Neural cell (in vitro differentiated cells): ENCODE data around the gene CARS2. TPM values are rescaled to one million over a fixed set of nuclear protein-coding genes. Genes with fewer than 3 reads are reported as not detected.

Experiments
- H2AFZ ChIP-seq: fragments of 200-600, 300-800 bp; sonication (generic), shearing (Covaris generic); 2 replicates; pipeline ENCODE4 v1.6.0; 2014; ENCODE audit warnings: low read depth, mild to moderate bottlenecking, antibody characterized with exemption, low read length, moderate library complexity
- H3F3A ChIP-seq: fragments of 200-600 bp; shearing (Covaris generic); 2 replicates; pipeline ENCODE4 v1.6.1; 2016; ENCODE audit warnings: mild to moderate bottlenecking, moderate library complexity, mixed read lengths, antibody characterized with exemption, low read length; ENCODE audit not compliant: insufficient read depth, poor library complexity, severe bottlenecking
- H3K27ac ChIP-seq: fragments of 200-600, 300-800 bp; sonication (generic), shearing (Covaris generic); 2 replicates; pipeline ENCODE4 v1.5.1; 2014; ENCODE audit warnings: mild to moderate bottlenecking, low read length, moderate library complexity
- H3K27me3 ChIP-seq: fragments of 300-800, 200-600 bp; sonication (generic), shearing (Covaris generic); 2 replicates; pipeline ENCODE4 v1.6.0; 2014; ENCODE audit warnings: mild to moderate bottlenecking, low read depth, low read length, moderate library complexity; ENCODE audit not compliant: insufficient read depth
- H3K36me3 ChIP-seq: fragments of 300-800, 200-600 bp; sonication (generic), shearing (Covaris generic); 2 replicates; pipeline ENCODE4 v1.5.1; 2014; ENCODE audit warnings: mild to moderate bottlenecking, antibody characterized with exemption, low read length, moderate library complexity; ENCODE audit not compliant: insufficient read depth
- H3K4me2 ChIP-seq: fragments of 300-800, 200-600 bp; sonication (generic), shearing (Covaris generic); 2 replicates; pipeline ENCODE4 v1.6.0; 2014; ENCODE audit warnings: mild to moderate bottlenecking, low read length
- H3K4me3 ChIP-seq: fragments of 300-800, 200-600 bp; sonication (generic), shearing (Covaris generic); 2 replicates; pipeline ENCODE4 v1.5.1; 2014; ENCODE audit warnings: mild to moderate bottlenecking, low read length, moderate library complexity
- H3K79me2 ChIP-seq: fragments of 200-600 bp; shearing (Covaris generic); replicated peaks from 2 replicates; pipeline ENCODE4 v1.6.0; 2014; ENCODE audit warnings: mild to moderate bottlenecking, low read length, moderate library complexity; ENCODE audit not compliant: insufficient read depth
- H3K9ac ChIP-seq: fragments of 300-800, 200-600 bp; sonication (generic), shearing (Covaris generic); 2 replicates; pipeline ENCODE4 v1.6.1; 2016; ENCODE audit warnings: mild to moderate bottlenecking, low read length, mixed read lengths
- H3K9me2 ChIP-seq: fragments of 200-600 bp; shearing (Covaris generic); 2 replicates; pipeline ENCODE4 v1.6.1; 2016; ENCODE audit warnings: mild to moderate bottlenecking, low read length, mixed read lengths; ENCODE audit not compliant: insufficient read depth
- H3K9me3 ChIP-seq: fragments of 200-600, 300-800 bp; sonication (generic), shearing (Covaris generic); 2 replicates; pipeline ENCODE4 v1.6.1; 2016; ENCODE audit warnings: mild to moderate bottlenecking, mixed run types, low read length, moderate library complexity, mixed read lengths
- H4K20me1 ChIP-seq: fragments of 200-600 bp; shearing (Covaris generic); 2 replicates; pipeline ENCODE4 v1.6.1; 2016; ENCODE audit warnings: mild to moderate bottlenecking, mixed run types; ENCODE audit not compliant: insufficient read depth
- EP300 ChIP-seq: fragments of 450-650 bp; conservative IDR thresholded peaks from 2 replicates; pipeline ENCODE4 v1.6.1; 2014; ENCODE audit warnings: antibody characterized with exemption, mild to moderate bottlenecking, moderate library complexity; ENCODE audit not compliant: poor library complexity, severe bottlenecking
- EZH2 ChIP-seq: fragments of 200-600, 300-800 bp; shearing (Covaris generic), sonication (generic); IDR thresholded peaks from 2 replicates; pipeline ENCODE4 v1.6.1; 2014; ENCODE audit warnings: antibody characterized with exemption, low read length, borderline replicate concordance, mild to moderate bottlenecking; ENCODE audit not compliant: insufficient read depth, poor library complexity, severe bottlenecking
- MXI1 ChIP-seq: fragments of 450-650 bp; conservative IDR thresholded peaks from 2 replicates; pipeline ENCODE4 v1.6.1; 2014; ENCODE audit warnings: antibody characterized with exemption, mild to moderate bottlenecking; ENCODE audit not compliant: poor library complexity, severe bottlenecking
- POLR2AphosphoS5 ChIP-seq: IDR thresholded peaks from 2 replicates; pipeline ENCODE4 v1.6.1; 2012
- RAD21 ChIP-seq: fragments of 450-650 bp; conservative IDR thresholded peaks from 2 replicates; pipeline ENCODE4 v1.6.1; 2014; ENCODE audit warnings: antibody characterized with exemption, mild to moderate bottlenecking, moderate library complexity
- SMC3 ChIP-seq: fragments of 450-650 bp; conservative IDR thresholded peaks from 2 replicates; pipeline ENCODE4 v1.6.1; 2014; ENCODE audit warnings: antibody characterized with exemption, mild to moderate bottlenecking, moderate library complexity; ENCODE audit not compliant: poor library complexity
- TAF1 ChIP-seq: IDR thresholded peaks from 2 replicates; pipeline ENCODE4 v1.6.1; 2012; ENCODE audit warnings: low read depth
- polyA plus RNA-seq: library from polyadenylated mRNA; depleted of rRNA; stranded (reverse); fragments of >200 nt; gene quantifications from 2 replicates; pipeline ENCODE4 v1.2.3, GENCODE V29; 2014
- TF ChIP-seq, protein P1 (sequence below): IDR thresholded peaks from 2 replicates; pipeline ENCODE4 v1.6.1; 2012; ENCODE audit warnings: borderline replicate concordance
- TF ChIP-seq, protein P2 (sequence below): fragments of 450-650 bp; IDR thresholded peaks from 2 replicates; pipeline ENCODE4 v1.5.1; 2014; ENCODE audit warnings: antibody characterized with exemption, mild to moderate bottlenecking, moderate library complexity; ENCODE audit not compliant: poor library complexity, severe bottlenecking

CARS2 gene
- polyA plus RNA-seq, 1 donor from 2014 or later: 92.2 TPM

DNA sequence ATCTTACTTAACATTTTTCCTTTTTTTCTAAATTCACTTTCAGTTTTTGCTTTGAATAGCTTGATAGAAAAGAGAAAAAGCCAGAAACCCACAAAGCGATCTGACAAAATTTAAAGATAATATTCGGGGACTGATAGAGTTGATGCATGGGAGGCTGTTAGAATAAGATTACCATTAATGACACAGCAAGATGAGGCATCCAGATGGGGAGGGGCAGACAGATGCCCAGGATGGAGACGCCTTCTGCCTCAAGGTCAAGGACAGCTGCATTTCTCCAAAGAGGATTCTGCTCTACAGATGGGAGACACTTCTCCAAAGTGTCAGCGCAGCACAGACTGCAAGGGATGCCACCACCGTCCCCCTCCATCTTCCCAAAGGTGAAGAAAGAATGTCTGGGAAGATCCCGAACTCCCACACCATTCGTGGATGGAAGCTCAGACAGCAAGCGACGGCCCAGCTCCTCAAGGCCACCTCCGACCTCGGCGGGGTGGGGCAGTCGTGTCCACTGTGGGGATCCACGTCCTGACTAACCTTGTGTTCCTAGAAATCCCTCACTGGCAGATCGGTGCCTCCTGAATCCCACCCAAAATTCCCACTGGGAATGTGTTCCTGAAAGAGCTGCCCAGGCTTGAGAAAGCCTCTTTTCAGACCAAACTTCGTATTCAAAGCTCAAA is 57.6 kb downstream of the CARS2 start:
- H3K36me3 ChIP-seq: no peaks in the 10 kb centered on the region
- H3K27ac ChIP-seq: no peak overlapping the region
- no peak overlapping the region for H3K9ac ChIP-seq
- H4K20me1 ChIP-seq: no peaks in the 10 kb centered on the region
- H3K9me2 ChIP-seq: no peaks in the 10 kb centered on the region
- TF ChIP-seq TAF1 (no peak), POLR2AphosphoS5 (no peak), SMC3 (no peak), EP300 (no peak), RAD21 (no peak), MXI1 (no peak), EZH2 (no peak)
- TF ChIP-seq, protein P1, sequence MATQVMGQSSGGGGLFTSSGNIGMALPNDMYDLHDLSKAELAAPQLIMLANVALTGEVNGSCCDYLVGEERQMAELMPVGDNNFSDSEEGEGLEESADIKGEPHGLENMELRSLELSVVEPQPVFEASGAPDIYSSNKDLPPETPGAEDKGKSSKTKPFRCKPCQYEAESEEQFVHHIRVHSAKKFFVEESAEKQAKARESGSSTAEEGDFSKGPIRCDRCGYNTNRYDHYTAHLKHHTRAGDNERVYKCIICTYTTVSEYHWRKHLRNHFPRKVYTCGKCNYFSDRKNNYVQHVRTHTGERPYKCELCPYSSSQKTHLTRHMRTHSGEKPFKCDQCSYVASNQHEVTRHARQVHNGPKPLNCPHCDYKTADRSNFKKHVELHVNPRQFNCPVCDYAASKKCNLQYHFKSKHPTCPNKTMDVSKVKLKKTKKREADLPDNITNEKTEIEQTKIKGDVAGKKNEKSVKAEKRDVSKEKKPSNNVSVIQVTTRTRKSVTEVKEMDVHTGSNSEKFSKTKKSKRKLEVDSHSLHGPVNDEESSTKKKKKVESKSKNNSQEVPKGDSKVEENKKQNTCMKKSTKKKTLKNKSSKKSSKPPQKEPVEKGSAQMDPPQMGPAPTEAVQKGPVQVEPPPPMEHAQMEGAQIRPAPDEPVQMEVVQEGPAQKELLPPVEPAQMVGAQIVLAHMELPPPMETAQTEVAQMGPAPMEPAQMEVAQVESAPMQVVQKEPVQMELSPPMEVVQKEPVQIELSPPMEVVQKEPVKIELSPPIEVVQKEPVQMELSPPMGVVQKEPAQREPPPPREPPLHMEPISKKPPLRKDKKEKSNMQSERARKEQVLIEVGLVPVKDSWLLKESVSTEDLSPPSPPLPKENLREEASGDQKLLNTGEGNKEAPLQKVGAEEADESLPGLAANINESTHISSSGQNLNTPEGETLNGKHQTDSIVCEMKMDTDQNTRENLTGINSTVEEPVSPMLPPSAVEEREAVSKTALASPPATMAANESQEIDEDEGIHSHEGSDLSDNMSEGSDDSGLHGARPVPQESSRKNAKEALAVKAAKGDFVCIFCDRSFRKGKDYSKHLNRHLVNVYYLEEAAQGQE: no peak
- TF ChIP-seq, protein P2, sequence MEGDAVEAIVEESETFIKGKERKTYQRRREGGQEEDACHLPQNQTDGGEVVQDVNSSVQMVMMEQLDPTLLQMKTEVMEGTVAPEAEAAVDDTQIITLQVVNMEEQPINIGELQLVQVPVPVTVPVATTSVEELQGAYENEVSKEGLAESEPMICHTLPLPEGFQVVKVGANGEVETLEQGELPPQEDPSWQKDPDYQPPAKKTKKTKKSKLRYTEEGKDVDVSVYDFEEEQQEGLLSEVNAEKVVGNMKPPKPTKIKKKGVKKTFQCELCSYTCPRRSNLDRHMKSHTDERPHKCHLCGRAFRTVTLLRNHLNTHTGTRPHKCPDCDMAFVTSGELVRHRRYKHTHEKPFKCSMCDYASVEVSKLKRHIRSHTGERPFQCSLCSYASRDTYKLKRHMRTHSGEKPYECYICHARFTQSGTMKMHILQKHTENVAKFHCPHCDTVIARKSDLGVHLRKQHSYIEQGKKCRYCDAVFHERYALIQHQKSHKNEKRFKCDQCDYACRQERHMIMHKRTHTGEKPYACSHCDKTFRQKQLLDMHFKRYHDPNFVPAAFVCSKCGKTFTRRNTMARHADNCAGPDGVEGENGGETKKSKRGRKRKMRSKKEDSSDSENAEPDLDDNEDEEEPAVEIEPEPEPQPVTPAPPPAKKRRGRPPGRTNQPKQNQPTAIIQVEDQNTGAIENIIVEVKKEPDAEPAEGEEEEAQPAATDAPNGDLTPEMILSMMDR: no peak
- H3K27me3 ChIP-seq: no peaks in the 10 kb centered on the region
- H3K9me3 ChIP-seq: no peaks in the 10 kb centered on the region
- H3K4me2 ChIP-seq: no peak overlapping the region
- H3K4me3 ChIP-seq: no peak overlapping the region
- H3K79me2 ChIP-seq: no peaks in the 10 kb centered on the region
- no peak overlapping the region for H2AFZ ChIP-seq
- H3F3A ChIP-seq: no peaks in the 10 kb centered on the region

DNA sequence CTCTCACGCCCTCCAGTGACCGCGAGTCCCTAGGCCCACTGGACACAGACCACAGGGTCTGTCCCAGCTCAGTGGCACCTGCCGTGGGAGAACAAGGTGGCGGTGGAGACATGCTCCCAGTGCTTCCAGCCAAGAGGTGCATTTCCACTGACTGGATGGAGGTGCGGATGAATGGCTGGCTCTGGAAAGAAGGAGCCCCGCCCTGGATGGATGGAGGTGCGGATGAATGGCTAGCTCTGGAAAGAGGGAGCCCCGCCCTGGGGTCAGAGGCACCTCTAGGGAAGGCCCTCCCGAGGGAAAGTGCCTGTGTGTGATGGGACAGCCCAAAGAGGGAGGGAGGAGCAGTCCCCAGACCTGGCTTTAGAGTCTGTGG is 58.6 kb downstream of the CARS2 start:
- no peaks in the 10 kb centered on the region for H3K27me3 ChIP-seq
- H3K36me3 ChIP-seq: no peaks in the 10 kb centered on the region
- H3K79me2 ChIP-seq: no peaks in the 10 kb centered on the region
- H3K4me3 ChIP-seq: no peak overlapping the region
- no peaks in the 10 kb centered on the region for H4K20me1 ChIP-seq
- H3F3A ChIP-seq: no peaks in the 10 kb centered on the region
- no peak overlapping the region for H3K27ac ChIP-seq
- no peak overlapping the region for H2AFZ ChIP-seq
- H3K9me2 ChIP-seq: no peaks in the 10 kb centered on the region
- H3K4me2 ChIP-seq: no peak overlapping the region
- TF ChIP-seq EP300: no peak
- TF ChIP-seq SMC3: no peak
- TF ChIP-seq EZH2: no peak
- TF ChIP-seq, protein P2: no peak
- TF ChIP-seq MXI1: no peak
- TF ChIP-seq POLR2AphosphoS5: no peak
- TF ChIP-seq TAF1: no peak
- TF ChIP-seq, protein P1: no peak
- no peak for TF ChIP-seq RAD21
- H3K9me3 ChIP-seq: no peaks in the 10 kb centered on the region
- H3K9ac ChIP-seq: no peak overlapping the region
